NOMO-1 treated with dmso at 0.1 percent for 144 hours (cell line): ENCODE data around the gene APOLD1.
"Not testable (repeated sequence)": the region's sequence is repeated elsewhere in the genome, so short reads cannot be mapped to it uniquely, and the experiment has no call there.

Experiments
- DNase-seq: peaks from one replicate; lab custom pipeline; 2025; ENCODE audit not compliant: unreplicated experiment; lab: John Stamatoyannopoulos, UW

Gene APOLD1

GRCh38 chr12:12786351-12786705 lies 869 bp downstream of the APOLD1 start:
- DNase-seq = no peak

- no peak for DNase-seq
Measured at GRCh38 chr12:12786706-12787601, 1.5 kb downstream of the APOLD1 start.

GRCh38 chr12:12788131-12788530 lies 2.7 kb downstream of the APOLD1 start:
- DNase-seq = no peak

- DNase-seq = peak; percentile 40
Measured at GRCh38 chr12:12788675-12789368, 3.4 kb downstream of the APOLD1 start.

- DNase-seq = no peak
Measured at GRCh38 chr12:12790956-12791355, 5.5 kb downstream of the APOLD1 start.

- DNase-seq = no peak
Measured at GRCh38 chr12:12791756-12792369, 6.4 kb downstream of the APOLD1 start.

GRCh38 chr12:12792421-12792820 lies 7.0 kb downstream of the APOLD1 start:
- DNase-seq = no peak

GRCh38 chr12:12794686-12795085 lies 9.2 kb downstream of the APOLD1 start:
- DNase-seq = no peak

- no peak for DNase-seq
Measured at GRCh38 chr12:12796171-12796570, 10.7 kb downstream of the APOLD1 start.

- DNase-seq = no peak
Measured at GRCh38 chr12:12796928-12797793, 11.7 kb downstream of the APOLD1 start.

- DNase-seq = no peak
Measured at GRCh38 chr12:12797794-12798152, 12.3 kb downstream of the APOLD1 start.

- no peak for DNase-seq
Measured at GRCh38 chr12:12798480-12798879, 13.0 kb downstream of the APOLD1 start.

- no peak for DNase-seq
Measured at GRCh38 chr12:12799163-12799920, 13.9 kb downstream of the APOLD1 start.

- no peak for DNase-seq
Measured at GRCh38 chr12:12800406-12801180, 15.1 kb downstream of the APOLD1 start.

GRCh38 chr12:12801656-12802055 lies 16.2 kb downstream of the APOLD1 start:
- DNase-seq = not testable (repeated sequence)

- peak; percentile 34 for DNase-seq
Measured at GRCh38 chr12:12803186-12803585, 17.7 kb downstream of the APOLD1 start.

GRCh38 chr12:12804011-12804410 lies 18.6 kb downstream of the APOLD1 start:
- DNase-seq = no peak

GRCh38 chr12:12804432-12804886 lies 19.0 kb downstream of the APOLD1 start:
- DNase-seq = no peak

GRCh38 chr12:12806784-12807516 lies 21.5 kb downstream of the APOLD1 start:
- DNase-seq = no peak
